Activated CD8-positive, alpha-beta memory T cell treated with anti-CD3 and anti-CD28 coated beads for 1 hour (primary cell): ENCODE measurements around the gene MARK2.
A peak's percentile ranks its signal among the peaks of the same experiment; 100 is the strongest.
"Not testable (repeated sequence)": the region's sequence is repeated elsewhere in the genome, so short reads cannot be mapped to it uniquely, and the experiment has no call there.

Source experiments
- DNase-seq, 2 donors: peaks; one replicate each; pipeline ENCODE4 v3.0.0-alpha.2; 2020; ENCODE audit warnings: low read depth in 1 of 2; ENCODE audit errors: extremely low read depth in 1 of 2

Gene MARK2

DNA sequence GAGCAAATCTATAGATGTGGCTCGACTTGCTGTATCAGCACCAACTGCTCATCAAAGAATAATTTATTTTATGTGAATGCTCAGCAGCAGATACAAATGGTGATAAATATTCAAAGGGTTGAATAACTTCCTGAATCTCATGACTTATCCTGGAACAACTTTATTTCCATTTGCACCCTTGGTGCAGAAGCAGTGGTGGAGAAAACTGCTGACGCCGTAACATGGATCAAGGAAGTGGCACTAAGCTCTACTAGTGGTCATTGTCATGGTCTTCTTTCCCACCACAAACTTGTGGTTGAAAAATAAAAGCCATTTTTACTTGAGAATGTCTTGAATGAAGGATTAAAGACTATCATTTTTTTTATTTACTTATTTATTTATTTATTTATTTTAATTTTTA lies 14.6 kb downstream of the MARK2 start:
- DNase-seq, result no peak

DNA sequence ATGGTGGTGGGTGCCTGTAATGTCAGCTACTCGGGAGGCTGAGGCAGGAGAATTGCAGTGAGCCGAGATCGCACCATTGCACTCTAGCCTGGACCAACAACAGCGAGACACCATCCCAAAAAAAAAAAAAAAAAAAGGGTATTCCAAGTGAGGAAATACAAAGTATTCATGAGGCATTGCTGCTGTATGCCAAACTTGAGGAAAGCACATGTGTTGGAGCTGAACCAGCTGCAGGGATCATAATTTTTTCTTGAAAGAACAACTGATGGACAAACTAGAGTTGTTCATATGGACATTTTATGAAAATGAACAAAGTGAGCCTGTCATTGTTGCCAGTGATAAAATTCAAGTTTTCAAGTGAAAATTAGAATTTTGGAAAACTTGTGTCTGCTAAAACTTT lies 15.8 kb downstream of the MARK2 start:
- DNase-seq, result no peak

DNA sequence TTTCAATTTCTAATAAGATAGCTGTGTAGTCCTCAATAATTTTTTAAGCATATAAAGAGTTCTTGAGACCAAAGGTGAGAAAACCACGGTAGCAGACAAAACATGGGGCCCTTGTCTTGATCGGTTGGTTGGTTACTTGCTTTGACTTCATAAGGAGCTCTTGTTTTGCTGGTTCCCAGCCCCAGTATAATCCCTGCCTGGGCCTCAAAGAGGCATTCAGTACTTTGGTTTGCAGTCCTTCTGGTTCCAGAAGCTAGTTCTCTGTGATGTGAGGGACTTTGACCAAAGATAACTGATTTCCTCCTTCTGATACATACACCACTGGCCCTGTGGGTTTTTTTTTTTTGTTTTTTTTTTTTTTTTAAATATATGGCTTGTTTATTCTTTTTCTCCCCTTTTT lies 17.1 kb downstream of the MARK2 start:
- DNase-seq, result no peak

GRCh38 chr11:63858628-63859550 lies 20.0 kb downstream of the MARK2 start:
- DNase-seq, result no peak

- DNase-seq, result no peak
Observed at GRCh38 chr11:63862923-63863322, 24.0 kb downstream of the MARK2 start.

DNA sequence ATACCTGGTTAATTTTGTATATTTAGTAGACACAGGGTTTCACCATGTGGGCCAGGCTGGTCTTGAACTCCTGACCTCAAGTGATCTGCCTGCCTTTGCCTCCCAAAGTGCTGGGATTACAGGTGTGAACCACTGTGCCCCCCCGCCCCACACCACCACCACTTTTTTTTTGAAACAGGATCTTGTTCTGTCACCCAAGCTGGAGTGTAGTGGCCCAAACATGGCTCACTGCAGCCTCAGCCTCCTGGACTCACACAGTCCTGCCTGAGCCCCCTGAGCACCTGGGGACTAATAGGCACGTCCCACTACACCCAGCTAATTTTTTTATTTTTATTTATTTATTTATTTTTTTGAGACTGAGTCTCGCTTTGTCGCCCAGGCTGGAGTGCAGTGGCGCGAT lies 24.7 kb downstream of the MARK2 start:
- DNase-seq, result not testable (repeated sequence)

DNA sequence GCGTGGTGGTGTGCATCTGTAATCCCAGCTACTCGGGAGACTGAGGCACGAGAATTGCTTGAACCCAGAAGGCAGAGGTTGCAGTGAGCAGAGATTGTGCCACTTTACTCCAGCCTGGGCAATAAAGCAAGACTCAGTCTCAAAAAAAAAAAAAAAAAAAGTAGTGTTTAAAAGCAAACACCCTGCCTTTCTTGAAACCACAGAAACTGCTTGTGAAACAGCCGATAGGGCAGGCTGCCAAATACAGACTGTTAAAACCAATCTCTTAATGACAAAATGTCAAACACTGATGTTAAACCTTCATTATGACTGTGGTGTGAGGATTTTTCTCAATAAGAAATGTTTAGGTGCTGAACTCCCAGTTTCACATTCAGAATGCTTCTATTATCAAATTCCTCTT lies 27.3 kb downstream of the MARK2 start:
- peak; percentile 37 to 43 for DNase-seq

GRCh38 chr11:63867511-63867910 lies 28.6 kb downstream of the MARK2 start:
- no peak for DNase-seq

DNA sequence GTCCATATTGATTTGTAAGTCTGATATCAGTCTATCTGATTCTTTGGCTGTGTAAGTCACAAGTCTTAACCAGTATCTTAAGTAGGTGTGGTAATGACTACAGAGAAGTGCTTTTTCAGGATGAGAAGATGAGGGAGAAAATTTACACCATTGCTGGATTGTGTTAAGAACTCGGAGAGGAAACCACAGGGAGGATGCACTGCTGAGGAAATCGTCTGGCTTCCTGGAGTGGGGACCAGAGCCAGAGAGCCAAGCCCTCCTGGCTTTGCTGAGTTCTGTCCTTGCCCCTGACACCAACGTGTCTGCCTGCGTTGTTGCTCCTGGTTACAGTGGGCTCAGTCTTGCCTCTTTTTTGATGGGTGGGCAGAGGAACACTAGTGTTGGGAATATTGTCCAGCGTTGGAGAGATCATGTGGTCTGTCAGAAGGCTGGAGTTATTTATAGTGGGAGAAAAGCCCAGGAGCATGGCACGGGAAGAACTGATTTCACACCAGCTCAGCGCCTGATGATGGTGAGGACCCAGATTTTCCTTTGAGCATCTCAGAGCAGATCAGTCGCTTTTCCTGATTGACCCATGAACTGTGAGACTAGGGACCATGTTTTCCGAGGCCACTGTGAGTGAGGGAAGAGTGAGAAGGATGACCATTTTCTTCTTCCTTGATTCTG lies 29.6 kb downstream of the MARK2 start:
- DNase-seq, result no peak

- no peak for DNase-seq
Observed at GRCh38 chr11:63869171-63869591, 30.3 kb downstream of the MARK2 start.

DNA sequence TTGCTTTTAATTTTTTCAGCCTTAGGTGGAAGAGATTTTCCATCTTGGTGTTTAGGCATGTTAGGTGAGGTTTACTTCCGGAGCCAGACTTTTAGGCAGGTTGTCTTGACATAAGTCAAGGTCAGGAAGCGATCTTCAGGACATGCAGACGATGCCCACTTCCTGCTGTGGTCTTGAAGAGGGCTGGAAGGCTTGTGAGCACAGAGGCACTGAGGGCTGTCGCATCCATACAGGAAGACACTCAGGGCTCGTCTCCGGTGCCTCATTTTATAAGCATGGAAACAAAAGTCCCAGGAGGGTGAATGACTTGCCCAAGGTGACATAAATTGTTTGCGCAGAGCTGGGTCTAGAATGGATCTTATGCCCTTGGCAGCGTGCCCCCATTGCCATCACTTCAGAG lies 30.8 kb downstream of the MARK2 start:
- DNase-seq, result no peak

- DNase-seq, result no peak
Observed at GRCh38 chr11:63870351-63871140, 31.6 kb downstream of the MARK2 start.

GRCh38 chr11:63871962-63872799 lies 33.3 kb downstream of the MARK2 start:
- no peak for DNase-seq

- DNase-seq, result no peak
Observed at GRCh38 chr11:63872800-63873197, 33.9 kb downstream of the MARK2 start.

DNA sequence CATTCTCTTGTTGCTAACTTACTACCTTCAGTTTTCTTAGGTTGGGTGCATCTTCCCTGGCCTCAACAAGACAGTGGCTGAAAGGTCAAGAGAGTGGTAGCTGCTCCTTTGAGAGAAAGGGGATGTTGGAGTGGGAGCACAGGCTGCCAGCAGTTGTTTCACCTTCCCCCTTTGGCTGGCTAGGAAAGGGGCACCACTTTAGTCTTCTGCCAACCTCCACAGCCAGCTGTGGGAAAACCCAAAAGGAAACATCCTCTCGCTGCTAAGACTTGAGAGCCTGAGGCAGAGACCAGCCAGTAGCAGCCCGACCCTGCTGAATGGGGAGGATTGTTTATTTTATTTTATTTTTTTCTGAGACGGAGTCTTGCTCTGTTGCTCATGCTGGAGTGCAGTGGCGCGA lies 34.4 kb downstream of the MARK2 start:
- DNase-seq, result no peak

DNA sequence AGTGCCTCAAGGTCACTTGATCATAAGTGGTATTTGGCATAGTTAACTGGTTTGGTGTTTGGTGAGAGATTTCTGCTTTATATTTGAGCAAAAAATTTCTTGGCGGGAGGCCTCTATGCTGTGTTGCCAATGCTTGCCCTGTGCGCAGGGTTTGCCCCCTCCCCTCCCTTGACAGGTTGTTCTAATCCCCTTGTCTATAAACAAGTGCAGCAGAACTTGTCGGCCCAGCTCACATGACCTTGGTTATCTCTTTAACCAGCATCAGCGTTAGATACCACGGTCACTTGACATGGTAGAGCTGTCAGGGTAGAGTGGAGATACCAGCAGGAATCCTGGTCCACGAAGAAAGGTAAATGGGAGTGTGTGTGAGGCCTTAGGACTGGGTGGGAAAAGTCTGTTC lies 35.6 kb downstream of the MARK2 start:
- DNase-seq, result no peak

GRCh38 chr11:63875506-63876065 lies 36.7 kb downstream of the MARK2 start:
- no peak for DNase-seq

DNA sequence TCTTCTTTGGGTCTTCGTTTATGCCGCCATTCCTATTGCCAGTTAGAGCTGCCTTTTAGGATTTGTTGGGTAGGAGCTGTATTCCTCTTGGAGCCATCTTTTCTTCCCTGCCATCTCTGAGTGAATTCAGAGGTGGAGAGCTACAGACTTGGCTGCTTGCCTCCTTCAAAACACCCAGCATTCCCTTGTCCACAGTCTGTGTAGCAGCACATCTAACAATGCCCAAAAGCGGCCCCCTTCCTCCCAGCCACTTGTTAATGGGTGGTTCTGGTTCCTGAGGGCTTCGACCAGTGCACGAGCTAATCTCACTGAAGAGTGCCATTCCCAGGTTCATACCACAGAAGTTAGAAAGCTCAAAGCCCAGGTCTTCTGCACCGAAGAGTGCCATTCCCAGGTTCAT lies 37.7 kb downstream of the MARK2 start:
- DNase-seq, result no peak

GRCh38 chr11:63877658-63878241 lies 38.8 kb downstream of the MARK2 start:
- no peak for DNase-seq
